Body of pancreas (tissue), 4 donors: Measurements from ENCODE around the gene KATNAL1. TPM values are rescaled to one million over a fixed set of nuclear protein-coding genes. Genes with fewer than 3 reads are reported as not detected.
A peak's percentile ranks its signal among the peaks of the same experiment; 100 is the strongest.

Source experiments
- ATAC-seq: fragments of 150-250 bp; one replicate; pipeline ENCODE4 v1.9.1; 2016
- DNase-seq, 4 donors: peaks; one replicate each; pipeline ENCODE4 v3.0.0-alpha.2; 2019
- H3K27ac ChIP-seq, 4 donors: fragments of 200-600 bp; sonication (generic); 1 replicate in 3 of 4; 2 replicates in 1 of 4; pipeline versions ENCODE4 v1.5.1 to v1.6.1; 2016 to 2019; ENCODE audit warnings: mild to moderate bottlenecking in 1 of 4, mixed read lengths in 1 of 4, moderate library complexity in 1 of 4
- H3K27me3 ChIP-seq, 2 donors: fragments of 200-600 bp; sonication (generic); one replicate each; pipeline ENCODE4 v1.6.0; 2016; ENCODE audit warnings: mild to moderate bottlenecking in 1 of 2
- H3K36me3 ChIP-seq, 2 donors: fragments of 200-600 bp; sonication (generic); replicated peaks in 1 of 2; 2 replicates each; pipeline ENCODE4 v1.5.1; 2016; ENCODE audit warnings: low read depth in 2 of 2; ENCODE audit not compliant: insufficient read depth in 1 of 2
- H3K4me1 ChIP-seq: fragments of 200-600 bp; sonication (generic); one replicate; pipeline ENCODE4 v1.6.0; 2016
- H3K4me3 ChIP-seq, 2 donors: fragments of 200-600 bp; sonication (generic); 1 replicate in 1 of 2; 2 replicates in 1 of 2; pipeline ENCODE4 v1.5.1; 2016 to 2019
- H3K9me3 ChIP-seq, 3 donors: fragments of 200-600 bp; sonication (generic); 1 replicate in 2 of 3; 2 replicates in 1 of 3; pipeline ENCODE4 v1.5.1; 2016
- CTCF ChIP-seq, 7 experiments: fragments of 450-650 bp in 4 of 7; fragments of 200-600 bp in 3 of 7; sonication (generic) in 3 of 7; IDR thresholded peaks; one replicate each; pipeline ENCODE4 v1.5.1; 2016 to 2019; ENCODE audit warnings: antibody characterized with exemption in 7 of 7
- POLR2A ChIP-seq, 3 donors: fragments of 450-650 bp; IDR thresholded peaks; one replicate each; pipeline ENCODE4 v1.6.1; 2016; ENCODE audit warnings: antibody characterized with exemption in 3 of 3, mild to moderate bottlenecking in 2 of 3
- WGBS, 2 donors: methylation state at CpG; one replicate each; pipeline ENCODE4 v1.1.5; 2017; 5-methylcytosine and 5-hydroxymethylcytosine counted together
- intact Hi-C: fragments of 100-400 bp; cut with DNase I; formaldehyde crosslinking; loops from one replicate; pipeline ENCODE4 v1.15.1; 2023
- total RNA-seq, 2 donors: library from RNA; depleted of rRNA; stranded (reverse); fragments of >200 nt; gene quantifications; one replicate each; pipeline ENCODE4 v1.1.0, GENCODE V29; 2016

The KATNAL1 gene
- total RNA-seq, 2 donors from 2014 or later, result 6.5 to 6.6 TPM

GRCh38 chr13:30257468-30258099 lies 49.8 kb downstream of the KATNAL1 start:
- Histone ChIP-seq H3K4me1 (no peaks in the 10 kb centered on the region), H3K36me3 (no peaks in the 10 kb centered on the region), H3K9me3 (no peaks in the 10 kb centered on the region), H3K4me3 (no peak overlapping the region), H3K27me3 (no peaks in the 10 kb centered on the region), H3K27ac (no peak overlapping the region)
- no peak for ATAC-seq
- TF ChIP-seq POLR2A (IDR thresholded peaks at IDR 0.05), result no peak
- no peak for TF ChIP-seq CTCF (IDR thresholded peaks at IDR 0.05)
- intact Hi-C loops, result no loop called here
- DNase-seq, result no peak
- WGBS, 2 donors, result 80 to 82% methylated on average over 6 of the region's 6 CpGs

DNA sequence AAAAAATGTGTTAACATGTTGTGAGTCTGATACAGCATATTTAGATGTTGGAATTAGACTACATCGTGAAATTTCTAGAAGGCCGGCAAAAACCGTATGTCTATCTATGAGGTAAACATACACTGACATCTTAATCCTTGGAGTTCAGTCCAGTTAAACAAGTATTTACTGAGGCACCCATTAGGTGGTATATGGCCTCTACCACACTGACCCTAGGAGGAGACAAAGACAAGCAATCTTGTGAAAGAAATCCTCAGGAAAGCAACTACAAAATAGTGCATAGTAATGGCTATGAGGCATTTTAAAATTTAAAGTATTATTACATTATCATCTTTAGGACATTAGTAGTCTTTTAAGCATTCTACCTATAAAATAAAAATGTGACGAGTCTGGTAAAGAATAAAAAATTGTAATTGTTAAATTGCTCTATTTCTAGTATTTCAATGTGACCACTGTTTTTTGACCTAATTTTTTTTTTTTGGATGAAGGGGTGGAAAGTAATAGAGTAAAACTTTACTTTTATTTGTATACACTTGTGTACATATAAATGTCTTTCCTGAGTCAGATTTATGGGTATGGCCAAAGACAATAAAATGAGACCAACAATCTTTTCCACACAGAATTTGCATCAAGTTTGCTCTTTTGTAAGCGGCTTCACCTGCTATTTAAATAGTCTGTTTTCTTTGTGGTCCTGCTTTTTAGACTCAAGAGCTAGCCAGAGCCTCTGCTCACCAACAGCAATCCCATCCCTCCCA lies 50.5 kb downstream of the KATNAL1 start:
- Histone ChIP-seq H3K27me3 (no peaks in the 10 kb centered on the region), H3K27ac (no peak overlapping the region), H3K9me3 (no peaks in the 10 kb centered on the region), H3K36me3 (no peaks in the 10 kb centered on the region), H3K4me3 (no peak overlapping the region), H3K4me1 (no peaks in the 10 kb centered on the region)
- DNase-seq (no peak), ATAC-seq (no peak)
- intact Hi-C loops, result no loop called here
- TF ChIP-seq POLR2A (IDR thresholded peaks at IDR 0.05), result no peak
- WGBS, 2 donors, result 87 to 96% methylated on average over 5 of the region's 5 CpGs

GRCh38 chr13:30255696-30256095 lies 51.7 kb downstream of the KATNAL1 start:
- intact Hi-C loops, result no loop called here
- Histone ChIP-seq H3K4me1 (no peaks in the 10 kb centered on the region), H3K36me3 (no peaks in the 10 kb centered on the region), H3K27me3 (no peaks in the 10 kb centered on the region), H3K9me3 (no peaks in the 10 kb centered on the region), H3K27ac (no peak overlapping the region), H3K4me3 (no peak overlapping the region)
- WGBS, 2 donors, result 69 to 73% methylated on average over 1 of the region's 1 CpG
- TF ChIP-seq CTCF (IDR thresholded peaks at IDR 0.05) (peak in 4 of 7 experiments; percentile 9 to 28 (median 16)), POLR2A (IDR thresholded peaks at IDR 0.05) (no peak)
- no peak for DNase-seq
- no peak for ATAC-seq

GRCh38 chr13:30253830-30254229 lies 53.5 kb downstream of the KATNAL1 start:
- H3K9me3 ChIP-seq, result no peaks in the 10 kb centered on the region
- no peak overlapping the region for H3K4me3 ChIP-seq
- no peaks in the 10 kb centered on the region for H3K27me3 ChIP-seq
- DNase-seq (no peak), ATAC-seq (no peak)
- WGBS, 2 donors, result 87 to 95% methylated on average over 7 of the region's 7 CpGs
- TF ChIP-seq CTCF (IDR thresholded peaks at IDR 0.05), result no peak
- no peak for TF ChIP-seq POLR2A (IDR thresholded peaks at IDR 0.05)
- no peaks in the 10 kb centered on the region for H3K36me3 ChIP-seq
- no peaks in the 10 kb centered on the region for H3K4me1 ChIP-seq
- intact Hi-C loops, result no loop called here
- no peak overlapping the region for H3K27ac ChIP-seq

DNA sequence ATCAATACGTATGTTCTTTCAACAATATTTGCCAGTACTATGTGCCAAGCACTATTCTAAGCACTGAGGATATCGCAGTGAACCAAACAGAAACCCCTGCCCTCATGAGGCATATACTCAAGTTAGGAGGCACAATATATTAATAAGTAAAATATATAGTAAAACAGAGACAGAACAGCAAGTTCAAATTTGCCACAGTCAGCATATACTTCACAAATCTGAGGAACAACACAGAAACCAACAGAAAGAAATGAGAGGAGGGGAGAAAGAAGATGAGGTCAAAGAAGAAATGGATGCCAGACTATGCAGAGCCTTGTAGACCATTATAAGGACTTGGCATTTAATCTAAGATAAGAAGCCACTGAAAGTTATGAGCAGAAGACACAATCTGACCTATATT lies 59.9 kb downstream of the KATNAL1 start:
- H3K27ac ChIP-seq, result no peak overlapping the region
- H3K36me3 ChIP-seq, result no peaks in the 10 kb centered on the region
- no peaks in the 10 kb centered on the region for H3K4me1 ChIP-seq
- no peak for ATAC-seq
- H3K4me3 ChIP-seq, result no peak overlapping the region
- no peaks in the 10 kb centered on the region for H3K9me3 ChIP-seq
- 88 to 94% methylated on average over 2 of the region's 2 CpGs for WGBS, 2 donors
- H3K27me3 ChIP-seq, result no peaks in the 10 kb centered on the region
- TF ChIP-seq POLR2A (IDR thresholded peaks at IDR 0.05) (no peak), CTCF (IDR thresholded peaks at IDR 0.05) (no peak)
- intact Hi-C loops, result no loop called here
- DNase-seq, result no peak
